ENCODE results near the gene TOGARAM2.

TOGARAM2 gene

GRCh38 chr2:28951910-28952835, 28.9 kb upstream of the TOGARAM2 start:
- Histone ChIP-seq H2AFZ (ENCODE audit: insufficient read depth, low read length, poor library complexity) (no peak overlapping the region), H3K36me3 (ENCODE audit: control insufficient read depth in 1 of 2, insufficient read depth in 2 of 2, low read length in 2 of 2) (peaks cover 0 to 8% of the 10 kb centered on the region in 2 experiments), H3K27me3 (ENCODE audit: insufficient read depth, low read length) (no peaks in the 10 kb centered on the region), H3K9ac (ENCODE audit: low read length) (no peak overlapping the region), H3K4me3 (ENCODE audit: low read depth, low read length) (no peak overlapping the region), H3K4me2 (ENCODE audit: low read length) (no peak overlapping the region), H2BK120ac (ENCODE audit: insufficient read depth, low read length, poor library complexity) (no peak overlapping the region), H4K12ac (ENCODE audit: low read depth, low read length) (no peak overlapping the region), H2AK5ac (ENCODE audit: low read length) (no peak overlapping the region), H3K18ac (ENCODE audit: low read length) (no peak overlapping the region), H4K8ac (ENCODE audit: low read depth, low read length) (no peak overlapping the region), H3K23ac (ENCODE audit: low read length) (no peak overlapping the region), H3K14ac (ENCODE audit: low read length) (no peak overlapping the region), H2BK5ac (ENCODE audit: low read depth, low read length, poor library complexity) (no peak overlapping the region), H3K79me1 (ENCODE audit: low read length) (no peaks in the 10 kb centered on the region), H2BK12ac (ENCODE audit: low read length) (no peak overlapping the region), H3K4me1 (ENCODE audit: control insufficient read depth in 1 of 2, insufficient read depth in 2 of 2, low read length in 2 of 2) (no peaks in the 10 kb centered on the region), H3K4ac (ENCODE audit: low read depth, low read length) (no peak overlapping the region), H3K27ac (ENCODE audit: low read depth, low read length) (no peak overlapping the region), H3K9me3 (ENCODE audit: insufficient read depth, low read depth, low read length) (peaks cover 3% of the 10 kb centered on the region), H4K91ac (ENCODE audit: low read depth, low read length) (no peak overlapping the region), H3K79me2 (ENCODE audit: control insufficient read depth, insufficient read depth, low read length, poor library complexity) (no peaks in the 10 kb centered on the region)
- DNase-seq: peak in 1 of 2 donors; percentile 36
- WGBS (ENCODE audit: extremely low coverage, insufficient coverage, insufficient read length): no CpG with 5 or more reads among the region's 13 CpGs

GRCh38 chr2:28952836-28953211, 28.3 kb upstream of the TOGARAM2 start:
- Histone ChIP-seq H4K12ac (ENCODE audit: low read depth, low read length) (no peak overlapping the region), H3K9ac (ENCODE audit: low read length) (no peak overlapping the region), H4K91ac (ENCODE audit: low read depth, low read length) (no peak overlapping the region), H2BK12ac (ENCODE audit: low read length) (no peak overlapping the region), H3K79me2 (ENCODE audit: control insufficient read depth, insufficient read depth, low read length, poor library complexity) (no peaks in the 10 kb centered on the region), H3K27me3 (ENCODE audit: insufficient read depth, low read length) (no peaks in the 10 kb centered on the region), H3K4me3 (ENCODE audit: low read depth, low read length) (no peak overlapping the region), H3K36me3 (ENCODE audit: control insufficient read depth in 1 of 2, insufficient read depth in 2 of 2, low read length in 2 of 2) (peaks cover 0 to 8% of the 10 kb centered on the region in 2 experiments), H2BK120ac (ENCODE audit: insufficient read depth, low read length, poor library complexity) (no peak overlapping the region), H3K4ac (ENCODE audit: low read depth, low read length) (no peak overlapping the region), H3K27ac (ENCODE audit: low read depth, low read length) (no peak overlapping the region), H3K79me1 (ENCODE audit: low read length) (no peaks in the 10 kb centered on the region), H3K14ac (ENCODE audit: low read length) (no peak overlapping the region), H3K23ac (ENCODE audit: low read length) (no peak overlapping the region), H3K18ac (ENCODE audit: low read length) (no peak overlapping the region), H2BK5ac (ENCODE audit: low read depth, low read length, poor library complexity) (no peak overlapping the region), H2AK5ac (ENCODE audit: low read length) (no peak overlapping the region), H3K4me1 (ENCODE audit: control insufficient read depth in 1 of 2, insufficient read depth in 2 of 2, low read length in 2 of 2) (no peaks in the 10 kb centered on the region), H3K4me2 (ENCODE audit: low read length) (no peak overlapping the region), H4K8ac (ENCODE audit: low read depth, low read length) (no peak overlapping the region), H2AFZ (ENCODE audit: insufficient read depth, low read length, poor library complexity) (no peak overlapping the region), H3K9me3 (ENCODE audit: insufficient read depth, low read depth, low read length) (peaks cover 3% of the 10 kb centered on the region)
- WGBS (ENCODE audit: extremely low coverage, insufficient coverage, insufficient read length): no CpG with 5 or more reads among the region's 6 CpGs
- DNase-seq: no peak

DNA sequence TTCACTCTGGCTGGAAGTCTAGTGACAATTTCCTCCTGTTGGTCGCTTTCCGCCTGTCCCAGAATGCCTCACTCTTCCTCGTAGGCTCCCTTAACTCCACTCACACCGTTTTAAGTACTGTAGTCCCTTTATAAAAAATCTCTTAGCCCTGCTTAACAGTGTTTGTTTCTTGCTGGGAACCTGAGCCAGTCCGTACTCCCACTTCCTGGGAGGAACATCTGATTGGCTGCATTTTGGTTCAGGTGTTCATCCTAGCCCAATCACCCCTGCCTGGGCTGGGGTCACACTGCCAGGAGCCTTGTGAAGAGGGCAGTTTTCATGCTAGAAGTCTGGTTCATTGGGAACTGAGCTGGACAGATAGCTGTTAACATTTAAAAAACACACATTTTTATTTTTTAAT, 25.6 kb upstream of the TOGARAM2 start:
- H2BK5ac ChIP-seq (ENCODE audit: low read depth, low read length, poor library complexity): no peak overlapping the region
- H2BK12ac ChIP-seq (ENCODE audit: low read length): no peak overlapping the region
- no peak overlapping the region for H3K18ac ChIP-seq (ENCODE audit: low read length)
- no peak overlapping the region for H3K4me2 ChIP-seq (ENCODE audit: low read length)
- no peak overlapping the region for H3K23ac ChIP-seq (ENCODE audit: low read length)
- H3K9me3 ChIP-seq (ENCODE audit: insufficient read depth, low read depth, low read length): no peaks in the 10 kb centered on the region
- H3K4me1 ChIP-seq (ENCODE audit: control insufficient read depth in 1 of 2, insufficient read depth in 2 of 2, low read length in 2 of 2): no peaks in the 10 kb centered on the region
- no peak for DNase-seq
- H3K36me3 ChIP-seq (ENCODE audit: control insufficient read depth in 1 of 2, insufficient read depth in 2 of 2, low read length in 2 of 2): no peaks in the 10 kb centered on the region
- no peak overlapping the region for H3K27ac ChIP-seq (ENCODE audit: low read depth, low read length)
- WGBS (ENCODE audit: extremely low coverage, insufficient coverage, insufficient read length): no CpG with 5 or more reads among the region's 5 CpGs
- H3K14ac ChIP-seq (ENCODE audit: low read length): no peak overlapping the region
- no peak overlapping the region for H2AFZ ChIP-seq (ENCODE audit: insufficient read depth, low read length, poor library complexity)
- H2AK5ac ChIP-seq (ENCODE audit: low read length): no peak overlapping the region
- no peak overlapping the region for H3K9ac ChIP-seq (ENCODE audit: low read length)
- no peaks in the 10 kb centered on the region for H3K27me3 ChIP-seq (ENCODE audit: insufficient read depth, low read length)
- no peak overlapping the region for H3K4ac ChIP-seq (ENCODE audit: low read depth, low read length)
- H3K79me1 ChIP-seq (ENCODE audit: low read length): no peaks in the 10 kb centered on the region
- no peaks in the 10 kb centered on the region for H3K79me2 ChIP-seq (ENCODE audit: control insufficient read depth, insufficient read depth, low read length, poor library complexity)
- H4K8ac ChIP-seq (ENCODE audit: low read depth, low read length): no peak overlapping the region
- no peak overlapping the region for H4K91ac ChIP-seq (ENCODE audit: low read depth, low read length)
- H3K4me3 ChIP-seq (ENCODE audit: low read depth, low read length): no peak overlapping the region
- H4K12ac ChIP-seq (ENCODE audit: low read depth, low read length): no peak overlapping the region
- H2BK120ac ChIP-seq (ENCODE audit: insufficient read depth, low read length, poor library complexity): no peak overlapping the region

GRCh38 chr2:28956415-28956826, 24.7 kb upstream of the TOGARAM2 start:
- H3K18ac ChIP-seq (ENCODE audit: low read length): no peak overlapping the region
- no peak overlapping the region for H3K14ac ChIP-seq (ENCODE audit: low read length)
- H3K79me1 ChIP-seq (ENCODE audit: low read length): no peaks in the 10 kb centered on the region
- H3K79me2 ChIP-seq (ENCODE audit: control insufficient read depth, insufficient read depth, low read length, poor library complexity): no peaks in the 10 kb centered on the region
- no peak overlapping the region for H2BK120ac ChIP-seq (ENCODE audit: insufficient read depth, low read length, poor library complexity)
- DNase-seq: peak in 1 of 2 donors; percentile 27
- no peak overlapping the region for H2AFZ ChIP-seq (ENCODE audit: insufficient read depth, low read length, poor library complexity)
- H3K4me3 ChIP-seq (ENCODE audit: low read depth, low read length): no peak overlapping the region
- no peak overlapping the region for H3K4ac ChIP-seq (ENCODE audit: low read depth, low read length)
- H3K36me3 ChIP-seq (ENCODE audit: control insufficient read depth in 1 of 2, insufficient read depth in 2 of 2, low read length in 2 of 2): no peaks in the 10 kb centered on the region
- no peak overlapping the region for H4K12ac ChIP-seq (ENCODE audit: low read depth, low read length)
- H3K9ac ChIP-seq (ENCODE audit: low read length): no peak overlapping the region
- H2BK12ac ChIP-seq (ENCODE audit: low read length): no peak overlapping the region
- H3K23ac ChIP-seq (ENCODE audit: low read length): no peak overlapping the region
- no peak overlapping the region for H2BK5ac ChIP-seq (ENCODE audit: low read depth, low read length, poor library complexity)
- no CpG with 5 or more reads among the region's 11 CpGs for WGBS (ENCODE audit: extremely low coverage, insufficient coverage, insufficient read length)
- H4K91ac ChIP-seq (ENCODE audit: low read depth, low read length): no peak overlapping the region
- H3K27me3 ChIP-seq (ENCODE audit: insufficient read depth, low read length): no peaks in the 10 kb centered on the region
- H4K8ac ChIP-seq (ENCODE audit: low read depth, low read length): no peak overlapping the region
- H3K4me2 ChIP-seq (ENCODE audit: low read length): peak overlapping the region; percentile 10
- H3K27ac ChIP-seq (ENCODE audit: low read depth, low read length): no peak overlapping the region
- no peak overlapping the region for H2AK5ac ChIP-seq (ENCODE audit: low read length)
- no peaks in the 10 kb centered on the region for H3K9me3 ChIP-seq (ENCODE audit: insufficient read depth, low read depth, low read length)
- no peaks in the 10 kb centered on the region for H3K4me1 ChIP-seq (ENCODE audit: control insufficient read depth in 1 of 2, insufficient read depth in 2 of 2, low read length in 2 of 2)
